HepG2 (cell line): ENCODE results near the gene SESN2. TPM values are rescaled to one million over a fixed set of nuclear protein-coding genes. Genes with fewer than 3 reads are reported as not detected.

Experiments
- CBX1 ChIP-seq: IDR thresholded peaks from one replicate; pipeline ENCODE4 v1.6.1; 2016; ENCODE audit warnings: antibody characterized with exemption, low read depth
- ERF ChIP-seq: IDR thresholded peaks from 2 replicates; pipeline ENCODE4 v1.6.1; 2018; ENCODE audit warnings: missing biosample characterization, missing genetic modification reagents
- FOXO1 ChIP-seq: sonication (generic); formaldehyde crosslinking; IDR thresholded peaks from 2 replicates; pipeline ENCODE4 v1.4.0; 2020; ENCODE audit warnings: missing genetic modification reagents
- MED1 ChIP-seq: sonication (generic); formaldehyde crosslinking; IDR thresholded peaks from 2 replicates; pipeline ENCODE4 v1.4.0; 2020; ENCODE audit warnings: missing genetic modification reagents
- NR2F1 ChIP-seq, 2 experiments: fragments of 450-650 bp in 1 of 2; formaldehyde crosslinking in 1 of 2; IDR thresholded peaks; 2 replicates each; pipeline versions ENCODE4 v1.5.0 to v1.6.1; 2016 to 2020; ENCODE audit warnings: mild to moderate bottlenecking in 1 of 2, missing compliant biosample characterization in 1 of 2, missing genetic modification reagents in 1 of 2, moderate library complexity in 1 of 2
- RAD51 ChIP-seq: fragments of 450-650 bp; IDR thresholded peaks from 2 replicates; pipeline ENCODE4 v1.6.1; 2016; ENCODE audit warnings: borderline replicate concordance
- RARA ChIP-seq: IDR thresholded peaks from 2 replicates; pipeline ENCODE4 v1.6.1; 2016; ENCODE audit warnings: missing genetic modification reagents, missing compliant biosample characterization
- RELA ChIP-seq: sonication (generic); formaldehyde crosslinking; IDR thresholded peaks from 2 replicates; pipeline ENCODE4 v1.4.0; 2020; ENCODE audit warnings: missing genetic modification reagents
- SALL1 ChIP-seq: sonication (generic); formaldehyde crosslinking; IDR thresholded peaks from 2 replicates; pipeline ENCODE4 v1.8.0; 2022; ENCODE audit warnings: mild to moderate bottlenecking, missing genetic modification reagents
- SKI ChIP-seq: fragments of 450-650 bp; IDR thresholded peaks from one replicate; pipeline ENCODE4 v1.6.1; 2018; ENCODE audit warnings: mild to moderate bottlenecking; ENCODE audit not compliant: partially characterized antibody
- STAG1 ChIP-seq: sonication (generic); formaldehyde crosslinking; IDR thresholded peaks from 2 replicates; pipeline ENCODE4 v1.4.0; 2020; ENCODE audit warnings: missing genetic modification reagents
- TFDP1 ChIP-seq: IDR thresholded peaks from 2 replicates; pipeline ENCODE4 v1.6.1; 2016; ENCODE audit warnings: missing compliant biosample characterization, missing genetic modification reagents, borderline replicate concordance
- ZFP1 ChIP-seq: IDR thresholded peaks from 2 replicates; pipeline ENCODE4 v1.6.1; 2016
- ZMYM3 ChIP-seq: sonication (generic); formaldehyde crosslinking; IDR thresholded peaks from 2 replicates; pipeline ENCODE4 v1.5.1; 2020; ENCODE audit warnings: mild to moderate bottlenecking, missing genetic modification reagents
- ZNF18 ChIP-seq: sonication (generic); formaldehyde crosslinking; IDR thresholded peaks from 2 replicates; pipeline ENCODE4 v1.8.0; 2022; ENCODE audit warnings: mild to moderate bottlenecking, missing genetic modification reagents; ENCODE audit not compliant: insufficient replicate concordance
- ZNF264 ChIP-seq: sonication (generic); formaldehyde crosslinking; IDR thresholded peaks from 2 replicates; pipeline ENCODE4 v1.4.0; 2020; ENCODE audit warnings: missing genetic modification reagents
- ZNF350 ChIP-seq: sonication (generic); formaldehyde crosslinking; IDR thresholded peaks from 2 replicates; pipeline ENCODE4 v1.4.0; 2020; ENCODE audit warnings: mild to moderate bottlenecking, low read depth, missing genetic modification reagents, borderline replicate concordance
- ZNF574 ChIP-seq: sonication (generic); formaldehyde crosslinking; IDR thresholded peaks from 2 replicates; pipeline ENCODE4 v1.4.0; 2020; ENCODE audit warnings: missing genetic modification reagents
- ZNF629 ChIP-seq: sonication (generic); formaldehyde crosslinking; conservative IDR thresholded peaks from 2 replicates; pipeline ENCODE4 v1.5.0; 2020; ENCODE audit warnings: missing genetic modification reagents
- ZNF740 ChIP-seq: sonication (generic); formaldehyde crosslinking; IDR thresholded peaks from 2 replicates; pipeline ENCODE4 v1.4.0; 2020; ENCODE audit warnings: missing genetic modification reagents
- ZNF770 ChIP-seq: sonication (generic); formaldehyde crosslinking; IDR thresholded peaks from 2 replicates; pipeline ENCODE4 v1.5.0; 2020; ENCODE audit warnings: mild to moderate bottlenecking, missing genetic modification reagents
- ZNF772 ChIP-seq: sonication (generic); formaldehyde crosslinking; IDR thresholded peaks from 2 replicates; pipeline ENCODE4 v1.5.0; 2020; ENCODE audit warnings: mild to moderate bottlenecking, missing genetic modification reagents
- polyA plus RNA-seq, 8 experiments: library from polyadenylated mRNA; depleted of rRNA in 3 of 8; stranded (reverse) in 7 of 8; unstranded in 1 of 8; fragments of >200 nt; fragmentation: Illumina TruSeq in 4 of 8; extraction: Trizol in 4 of 8; gene quantifications; 2 replicates each; pipeline versions ENCODE4 v1.2.1 to v1.2.3, GENCODE V29; 2011 to 2016; ENCODE audit warnings: low read depth in 4 of 8, missing spikeins in 1 of 8, mixed read lengths in 1 of 8; ENCODE audit not compliant: insufficient read depth in 1 of 8
- total RNA-seq, 5 experiments: library from RNA; depleted of rRNA; stranded (reverse); fragments of >200 nt; fragmentation: Illumina TruSeq; extraction: Trizol; gene quantifications; 2 replicates each; pipeline ENCODE4 v1.2.3, GENCODE V29; 2016; ENCODE audit warnings: low read depth in 1 of 5

SESN2 gene
- total and polyA plus RNA-seq, 2 of the 13 experiments (the other 11 are each of a cell fraction or from before 2014, with no cell fraction given): 13.2 to 19.1 TPM

GRCh38 chr1:28313702-28314546, 54.6 kb downstream of the SESN2 start (continued):
- TF ChIP-seq STAG1 (CRISPR knock-in tag) (peak; percentile 25; the same call in 1 of the 2 replicates), ZNF772 (CRISPR knock-in tag) (no peak), NR2F1 (CRISPR knock-in tag; IDR thresholded peaks at IDR 0.05) (peak in 1 of 2 experiments; percentile 74; a peak in 2 of 4 replicates), ZNF740 (CRISPR knock-in tag) (no peak), ZFP1 (CRISPR knock-in tag) (0 out of 2 replicates have a peak, but pooled peaks have one; percentile 4), ZNF574 (peak; percentile 61; the same call in 1 of the 2 replicates), SALL1 (CRISPR knock-in tag) (peak; percentile 90), MED1 (peak; percentile 76), ZNF18 (CRISPR knock-in tag) (peak; percentile 17), ERF (CRISPR knock-in tag) (0 out of 2 replicates have a peak, but pooled peaks have one; percentile 48), ZMYM3 (CRISPR knock-in tag) (peak; percentile 81), ZNF629 (0 out of 2 replicates have a peak, but pooled peaks have one; percentile 19), CBX1 (no peak), RAD51 (no peak), SKI (peak; percentile 89), TFDP1 (CRISPR knock-in tag) (peak; percentile 27; the same call in 1 of the 2 replicates), FOXO1 (CRISPR knock-in tag) (peak; percentile 74; the same call in 1 of the 2 replicates), ZNF264 (CRISPR knock-in tag) (peak; percentile 44; the same call in 1 of the 2 replicates), ZNF350 (peak; percentile 71; the same call in 1 of the 2 replicates), RELA (CRISPR knock-in tag) (no peak), RARA (peak; percentile 84), ZNF770 (CRISPR knock-in tag) (peak; percentile 48; the same call in 1 of the 2 replicates)
